K562 (cell line): ENCODE measurements around the gene MAB21L3. TPM values are rescaled to one million over a fixed set of nuclear protein-coding genes. Genes with fewer than 3 reads are reported as not detected.

Experiments used
- ATAC-seq: fragments of 200-7000 bp; cut with Tn5 transposase; 3 replicates; pipeline ENCODE4 v1.9.1; 2020; ENCODE audit warnings: moderate library complexity
- BruUV-seq: library from RNA; stranded (reverse); fragments of 400-500 nt; replicated peaks from 2 replicates; lab custom pipeline; 2021; lab: Mats Ljungman, UMichigan
- CTCF ChIA-PET: fragments of 300-600 bp; formaldehyde crosslinking; extraction: SDS; loops from one replicate; lab custom pipeline; 2021; ENCODE audit warnings: low intra/inter-chr PET ratio; lab: Yijun Ruan, JAX
- POLR2A ChIA-PET: fragments of 300-600, 350-650 bp; sonication (Branson Sonifier 250); formaldehyde crosslinking; extraction: SDS; loops from one replicate; lab custom pipeline; 2021; ENCODE audit warnings: antibody characterized with exemption, inconsistent platforms; lab: Yijun Ruan, JAX
- DNase-seq, 4 experiments: peaks; one replicate each; pipeline versions ENCODE4 v3.0.0 to v3.0.0-alpha.2; 2011 to 2018; ENCODE audit warnings: low spot score in 3 of 4, mixed read lengths in 3 of 4; ENCODE audit errors: extremely low read depth in 1 of 4
- FAIRE-seq: peaks from 2 replicates; lab custom pipeline; 2011; peaks lifted over from hg19 to GRCh38; lab: Jason Lieb, UNC
- H2AFZ ChIP-seq: 2 replicates; pipeline ENCODE4 v1.6.0; 2011; ENCODE audit warnings: low read depth, low read length, control low read depth, inconsistent platforms
- H3K27ac ChIP-seq: fragments of 200-600 bp; 3 replicates; pipeline ENCODE4 v1.8.0; 2011; ENCODE audit warnings: low read depth, mild to moderate bottlenecking, control low read depth, inconsistent platforms, low read length, moderate library complexity, mixed read lengths; ENCODE audit errors: extremely low read depth
- H3K27me3 ChIP-seq, 2 experiments: fragments of 300-600 bp in 1 of 2; 2 replicates in 1 of 2; 3 replicates in 1 of 2; pipeline versions ENCODE4 v1.6.0 to v1.8.0; 2011; ENCODE audit warnings: inconsistent platforms in 2 of 2, low read length in 2 of 2, mild to moderate bottlenecking in 1 of 2, mixed read lengths in 1 of 2, moderate library complexity in 1 of 2; ENCODE audit not compliant: control insufficient read depth in 2 of 2, insufficient read depth in 2 of 2
- H3K36me3 ChIP-seq: fragments of 300-600 bp; 3 replicates; pipeline ENCODE4 v1.8.0; 2011; ENCODE audit warnings: mild to moderate bottlenecking, low read length, inconsistent platforms; ENCODE audit not compliant: control insufficient read depth, insufficient read depth
- H3K4me1 ChIP-seq, 2 experiments: fragments of 200-600 bp in 1 of 2; replicated peaks in 1 of 2; 2 replicates in 1 of 2; 3 replicates in 1 of 2; pipeline versions ENCODE4 v1.5.1 to v1.8.0; 2011; ENCODE audit warnings: inconsistent platforms in 2 of 2, low read length in 2 of 2, mild to moderate bottlenecking in 1 of 2, mixed read lengths in 1 of 2, moderate library complexity in 1 of 2; ENCODE audit not compliant: control insufficient read depth in 2 of 2, insufficient read depth in 2 of 2
- H3K4me2 ChIP-seq: 2 replicates; pipeline ENCODE4 v1.6.1; 2011; ENCODE audit warnings: low read length, control low read depth, inconsistent platforms, mixed read lengths; ENCODE audit not compliant: insufficient read depth
- H3K4me3 ChIP-seq: fragments of 200-600 bp; sonication (generic), shearing (Covaris generic); 2 replicates; pipeline ENCODE4 v1.5.1; 2016; ENCODE audit warnings: control low read depth, inconsistent platforms
- H3K79me2 ChIP-seq: fragments of 200-600 bp; 3 replicates; pipeline ENCODE4 v1.8.0; 2011; ENCODE audit warnings: low read length, inconsistent platforms; ENCODE audit not compliant: control insufficient read depth, insufficient read depth
- H3K9ac ChIP-seq, 2 experiments: 2 replicates each; pipeline versions ENCODE4 v1.6.0 to v1.6.1; 2011; ENCODE audit warnings: low read depth in 2 of 2, low read length in 2 of 2, control low read depth in 1 of 2, inconsistent platforms in 1 of 2, mild to moderate bottlenecking in 1 of 2, mixed read lengths in 1 of 2; ENCODE audit not compliant: insufficient read depth in 1 of 2
- H3K9me1 ChIP-seq: one replicate; pipeline ENCODE4 v1.6.0; 2011; ENCODE audit warnings: inconsistent platforms, mild to moderate bottlenecking, low read length, moderate library complexity; ENCODE audit not compliant: control insufficient read depth, insufficient read depth
- H3K9me3 ChIP-seq: replicated peaks from 2 replicates; pipeline ENCODE4 v1.5.1; 2011; ENCODE audit warnings: low read depth, low read length, inconsistent platforms; ENCODE audit not compliant: control insufficient read depth, insufficient read depth
- H4K20me1 ChIP-seq: replicated peaks from 2 replicates; pipeline ENCODE4 v1.6.1; 2011; ENCODE audit warnings: low read length, inconsistent platforms, mixed read lengths; ENCODE audit not compliant: control insufficient read depth, insufficient read depth
- DPF2 ChIP-seq: fragments of 450-650 bp; IDR thresholded peaks from 2 replicates; pipeline ENCODE4 v1.6.1; 2016
- EGR1 ChIP-seq: fragments of 450-650 bp; conservative IDR thresholded peaks from 2 replicates; pipeline ENCODE4 v1.6.1; 2017; ENCODE audit warnings: mild to moderate bottlenecking
- REST ChIP-seq, 2 experiments: fragments of 450-650 bp; formaldehyde crosslinking in 1 of 2; IDR thresholded peaks; 2 replicates each; pipeline versions ENCODE4 v1.4.0 to v1.6.1; 2014 to 2020; ENCODE audit warnings: mild to moderate bottlenecking in 2 of 2, borderline replicate concordance in 1 of 2, low read depth in 1 of 2
- ZBTB5 ChIP-seq: fragments of 450-650 bp; IDR thresholded peaks from 2 replicates; pipeline ENCODE4 v1.6.1; 2017; ENCODE audit warnings: antibody characterized with exemption
- ZNF740 ChIP-seq, 3 experiments: fragments of 200-800 bp in 1 of 3; sonication (Bioruptor generic) in 1 of 3; sonication (generic) in 1 of 3; formaldehyde crosslinking in 1 of 3; IDR thresholded peaks; 2 replicates each; pipeline versions ENCODE4 v1.6.1 to v1.8.0; 2016 to 2022; ENCODE audit warnings: mild to moderate bottlenecking in 2 of 3, missing compliant biosample characterization in 2 of 3, missing genetic modification characterization in 2 of 3, missing genetic modification reagents in 1 of 3
- WGBS: fragments of 100-300 bp; shearing (Covaris generic); methylation state at CpG from one replicate; pipeline ENCODE4 v1.1.6; 2016; ENCODE audit warnings: low coverage, mixed read lengths; ENCODE audit not compliant: insufficient coverage; ENCODE audit errors: missing lambda C conversion rate; 5-methylcytosine and 5-hydroxymethylcytosine counted together
- in situ Hi-C: fragments of 300-500 bp; cut with MboI; formaldehyde crosslinking; loops from 4 replicates; pipeline ENCODE4 v1.15.0; 2018; ENCODE audit warnings: inconsistent platforms, mixed read lengths
- intact Hi-C: fragments of 100-400 bp; cut with micrococcal nuclease; formaldehyde crosslinking; loops from 2 replicates; pipeline ENCODE4 v1.14.2; 2022
- polyA plus RNA-seq, 8 experiments: library from polyadenylated mRNA; depleted of rRNA in 4 of 8; stranded (reverse) in 5 of 8; unstranded in 3 of 8; fragments of >200 nt; fragmentation: Nextera tagmentation in 2 of 8; fragmentation: Illumina TruSeq in 1 of 8; extraction: Ambion mirVana in 2 of 8; extraction: Trizol in 1 of 8; gene quantifications; 2 replicates each; pipeline versions ENCODE4 v1.2.1 to v1.2.3, GENCODE V29; 2011 to 2014; ENCODE audit warnings: inconsistent platforms in 1 of 8, missing spikeins in 1 of 8
- total RNA-seq, 7 experiments: library from RNA; depleted of rRNA in 6 of 7; stranded (reverse); fragments of >200 nt in 6 of 7; fragmentation: Illumina TruSeq in 2 of 7; extraction: Trizol in 2 of 7; gene quantifications; 2 replicates each; pipeline versions ENCODE4 v1.2.1 to v1.2.3, GENCODE V29; 2011 to 2021; ENCODE audit warnings: low replicate concordance in 1 of 7
- TF ChIP-seq, protein P1 (sequence below): sonication (generic); formaldehyde crosslinking; IDR thresholded peaks from 2 replicates; pipeline ENCODE4 v1.8.1; 2022; ENCODE audit warnings: missing genetic modification reagents
- TF ChIP-seq, protein P2 (sequence below): sonication (generic); formaldehyde crosslinking; IDR thresholded peaks from 2 replicates; pipeline ENCODE4 v1.8.1; 2023; ENCODE audit warnings: mild to moderate bottlenecking, missing genetic modification reagents

MAB21L3 gene
- total and polyA plus RNA-seq, 9 of the 15 experiments (the other 6 are each of a cell fraction or from before 2014, with no cell fraction given), result not detected

DNA sequence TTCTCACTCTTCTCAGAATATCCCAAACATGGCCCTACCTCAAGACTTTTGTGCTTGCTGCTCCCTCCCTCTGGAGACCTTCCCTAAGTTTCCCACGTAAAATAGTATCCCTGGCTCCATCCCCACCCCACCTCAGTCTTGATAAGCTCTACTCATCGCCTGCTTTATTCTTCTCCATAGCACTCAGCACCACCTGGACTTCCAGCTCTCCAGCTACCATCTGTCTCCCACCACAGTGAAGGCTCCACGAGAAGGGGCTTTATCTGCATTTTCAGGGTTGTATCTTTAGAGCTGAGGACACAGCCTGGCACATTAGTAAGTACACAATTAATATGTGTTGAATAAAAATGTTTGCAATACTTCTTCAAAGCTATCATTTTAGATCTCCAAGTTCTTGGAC lies 37.8 kb downstream of the MAB21L3 start:
- Histone ChIP-seq H3K4me2 (no peak overlapping the region), H3K9me3 (0 out of 2 replicates have a peak, but pooled peaks cover 2% of the 10 kb centered on the region), H2AFZ (no peak overlapping the region), H3K9ac (no peak overlapping the region), H3K27ac (no peak overlapping the region), H3K9me1 (no peaks in the 10 kb centered on the region), H3K4me1 (peaks cover 0 to 7% of the 10 kb centered on the region in 2 experiments; a peak in 4 of 5 replicates), H4K20me1 (no peaks in the 10 kb centered on the region), H3K36me3 (no peaks in the 10 kb centered on the region), H3K79me2 (no peaks in the 10 kb centered on the region), H3K4me3 (no peak overlapping the region), H3K27me3 (peaks cover 7% of the 10 kb centered on the region in 2 experiments; a peak in 2 of 5 replicates)
- ATAC-seq (no peak), FAIRE-seq (no peak), DNase-seq (no peak)
- CTCF ChIA-PET, result no interaction called here
- WGBS, result 7% methylated on average over 3 of the region's 3 CpGs
- intact Hi-C loops, result loop anchor here (10.0 kb wide), 1 partner anchor 906 kb away; no protein-coding TSS in a partner anchor
- POLR2A ChIA-PET, result interaction anchor here (0.6 to 1.1 kb wide), 3 partner anchors 21 to 354 kb away, joined by 3 to 4 read pairs (median 3); no protein-coding TSS in a partner anchor
- in situ Hi-C loops, result no loop called here
- no TSS peak for BruUV-seq
- no peak for TF ChIP-seq DPF2
- TF ChIP-seq, protein P1, sequence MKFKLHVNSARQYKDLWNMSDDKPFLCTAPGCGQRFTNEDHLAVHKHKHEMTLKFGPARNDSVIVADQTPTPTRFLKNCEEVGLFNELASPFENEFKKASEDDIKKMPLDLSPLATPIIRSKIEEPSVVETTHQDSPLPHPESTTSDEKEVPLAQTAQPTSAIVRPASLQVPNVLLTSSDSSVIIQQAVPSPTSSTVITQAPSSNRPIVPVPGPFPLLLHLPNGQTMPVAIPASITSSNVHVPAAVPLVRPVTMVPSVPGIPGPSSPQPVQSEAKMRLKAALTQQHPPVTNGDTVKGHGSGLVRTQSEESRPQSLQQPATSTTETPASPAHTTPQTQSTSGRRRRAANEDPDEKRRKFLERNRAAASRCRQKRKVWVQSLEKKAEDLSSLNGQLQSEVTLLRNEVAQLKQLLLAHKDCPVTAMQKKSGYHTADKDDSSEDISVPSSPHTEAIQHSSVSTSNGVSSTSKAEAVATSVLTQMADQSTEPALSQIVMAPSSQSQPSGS (CRISPR knock-in tag), result no peak
- no peak for TF ChIP-seq EGR1
- no peak for TF ChIP-seq REST (IDR thresholded peaks at IDR 0.05; ENCODE audit: borderline replicate concordance)
- TF ChIP-seq REST (CRISPR knock-in tag; IDR thresholded peaks at IDR 0.05; ENCODE audit: low read depth), result no peak
- no peak for TF ChIP-seq ZBTB5
- TF ChIP-seq ZNF740 (CRISPR knock-in tag; IDR thresholded peaks at IDR 0.05), result no peak
- TF ChIP-seq ZNF740 (tag; IDR thresholded peaks at IDR 0.05), result no peak
- TF ChIP-seq, protein P2, sequence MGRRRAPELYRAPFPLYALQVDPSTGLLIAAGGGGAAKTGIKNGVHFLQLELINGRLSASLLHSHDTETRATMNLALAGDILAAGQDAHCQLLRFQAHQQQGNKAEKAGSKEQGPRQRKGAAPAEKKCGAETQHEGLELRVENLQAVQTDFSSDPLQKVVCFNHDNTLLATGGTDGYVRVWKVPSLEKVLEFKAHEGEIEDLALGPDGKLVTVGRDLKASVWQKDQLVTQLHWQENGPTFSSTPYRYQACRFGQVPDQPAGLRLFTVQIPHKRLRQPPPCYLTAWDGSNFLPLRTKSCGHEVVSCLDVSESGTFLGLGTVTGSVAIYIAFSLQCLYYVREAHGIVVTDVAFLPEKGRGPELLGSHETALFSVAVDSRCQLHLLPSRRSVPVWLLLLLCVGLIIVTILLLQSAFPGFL (CRISPR knock-in tag), result no peak
